HFFc6 (cell line): Measurements from ENCODE around the gene CDK2AP2. TPM values are rescaled to one million over a fixed set of nuclear protein-coding genes. Genes with fewer than 3 reads are reported as not detected.

Experiments used
- DNase-seq: peaks from one replicate; pipeline ENCODE4 v3.0.0-alpha.2; 2018
- H3K27ac Mint-ChIP-seq: 2 replicates; pipeline ENCODE4 v1.8.0; 2020; ENCODE audit warnings: mild to moderate bottlenecking, mixed read lengths
- H3K27me3 Mint-ChIP-seq: 2 replicates; pipeline ENCODE4 v1.8.0; 2021; ENCODE audit warnings: mild to moderate bottlenecking, moderate library complexity, mixed read lengths; ENCODE audit not compliant: insufficient read depth
- H3K36me3 Mint-ChIP-seq: 2 replicates; pipeline ENCODE4 v1.8.0; 2021; ENCODE audit warnings: low read depth, mixed read lengths
- H3K4me1 Mint-ChIP-seq: 2 replicates; pipeline ENCODE4 v1.8.0; 2020; ENCODE audit warnings: low read depth, mixed read lengths
- H3K4me3 Mint-ChIP-seq: 2 replicates; pipeline ENCODE4 v1.8.0; 2020; ENCODE audit warnings: mild to moderate bottlenecking, moderate library complexity, mixed read lengths
- H3K9me3 Mint-ChIP-seq: 2 replicates; pipeline ENCODE4 v1.8.0; 2020; ENCODE audit warnings: mild to moderate bottlenecking, mixed read lengths
- CTCF ChIP-seq: fragments of 200-600 bp; sonication (generic); IDR thresholded peaks from 2 replicates; pipeline ENCODE4 v1.5.0; 2021; ENCODE audit warnings: antibody characterized with exemption, mild to moderate bottlenecking
- total RNA-seq, 6 experiments: library from RNA; stranded (reverse); fragmentation: NEBNext Ultra II Directional; extraction: Animal tissue kit (Norgen Biotek cat#: 25700); gene quantifications; 2 replicates in 1 of 6; 3 replicates in 5 of 6; pipeline ENCODE4 v1.2.3, GENCODE V29; 2021

The CDK2AP2 gene
- total RNA-seq, 6 experiments from 2014 or later, result 29.3 to 36.0 (median 31.5) TPM

- H3K27ac Mint-ChIP-seq, result no peak overlapping the region
- no peak overlapping the region for H3K4me3 Mint-ChIP-seq
- peaks cover 9% of the 10 kb centered on the region for H3K36me3 Mint-ChIP-seq
- TF ChIP-seq CTCF, result no peak
- peaks cover 3% of the 10 kb centered on the region; the same call in 1 of the 2 replicates for H3K27me3 Mint-ChIP-seq
- no peak for DNase-seq
- H3K4me1 Mint-ChIP-seq, result peaks cover 25% of the 10 kb centered on the region
- no peaks in the 10 kb centered on the region for H3K9me3 Mint-ChIP-seq
Observed at GRCh38 chr11:67501854-67502253, 6.1 kb downstream of the CDK2AP2 start.

- DNase-seq, result no peak
- Mint-ChIP-seq H3K4me1 (peaks cover 17% of the 10 kb centered on the region), H3K27me3 (peaks cover 1% of the 10 kb centered on the region; the same call in 1 of the 2 replicates), H3K4me3 (no peak overlapping the region), H3K9me3 (no peaks in the 10 kb centered on the region), H3K36me3 (peaks cover 9% of the 10 kb centered on the region), H3K27ac (no peak overlapping the region)
- TF ChIP-seq CTCF, result no peak
Observed at GRCh38 chr11:67500831-67501715, 6.9 kb downstream of the CDK2AP2 start.

- no peak overlapping the region for H3K4me3 Mint-ChIP-seq
- DNase-seq, result no peak
- H3K36me3 Mint-ChIP-seq, result peaks cover 9% of the 10 kb centered on the region
- H3K4me1 Mint-ChIP-seq, result peaks cover 11% of the 10 kb centered on the region
- no peak for TF ChIP-seq CTCF
- H3K27ac Mint-ChIP-seq, result no peak overlapping the region
- no peaks in the 10 kb centered on the region for H3K9me3 Mint-ChIP-seq
- H3K27me3 Mint-ChIP-seq, result no peaks in the 10 kb centered on the region; the same call in 1 of the 2 replicates
Observed at GRCh38 chr11:67500484-67500821, 7.5 kb downstream of the CDK2AP2 start.

- Mint-ChIP-seq H3K27me3 (no peaks in the 10 kb centered on the region; the same call in 1 of the 2 replicates), H3K4me3 (no peak overlapping the region), H3K27ac (no peak overlapping the region), H3K36me3 (peaks cover 9% of the 10 kb centered on the region), H3K9me3 (no peaks in the 10 kb centered on the region), H3K4me1 (peaks cover 9% of the 10 kb centered on the region; the same call in 1 of the 2 replicates)
- TF ChIP-seq CTCF, result no peak
- no peak for DNase-seq
Observed at GRCh38 chr11:67499808-67500483, 8.0 kb downstream of the CDK2AP2 start.

GRCh38 chr11:67498544-67498972 is 9.4 kb downstream of the CDK2AP2 start:
- no peaks in the 10 kb centered on the region for H3K9me3 Mint-ChIP-seq
- H3K36me3 Mint-ChIP-seq, result peaks cover 9% of the 10 kb centered on the region
- H3K4me3 Mint-ChIP-seq, result no peak overlapping the region
- H3K27ac Mint-ChIP-seq, result no peak overlapping the region
- H3K4me1 Mint-ChIP-seq, result peaks cover 9% of the 10 kb centered on the region; the same call in 1 of the 2 replicates
- TF ChIP-seq CTCF, result no peak
- no peaks in the 10 kb centered on the region; the same call in 1 of the 2 replicates for H3K27me3 Mint-ChIP-seq
- no peak for DNase-seq
